ENCODE measurements around the gene C16orf90. TPM values are rescaled to one million over a fixed set of nuclear protein-coding genes. Genes with fewer than 3 reads are reported as not detected.

C16orf90 gene
- total and polyA plus RNA-seq, 2 donors (not counting 1 experiment from before 2014, with no cell fraction given): not detected

DNA sequence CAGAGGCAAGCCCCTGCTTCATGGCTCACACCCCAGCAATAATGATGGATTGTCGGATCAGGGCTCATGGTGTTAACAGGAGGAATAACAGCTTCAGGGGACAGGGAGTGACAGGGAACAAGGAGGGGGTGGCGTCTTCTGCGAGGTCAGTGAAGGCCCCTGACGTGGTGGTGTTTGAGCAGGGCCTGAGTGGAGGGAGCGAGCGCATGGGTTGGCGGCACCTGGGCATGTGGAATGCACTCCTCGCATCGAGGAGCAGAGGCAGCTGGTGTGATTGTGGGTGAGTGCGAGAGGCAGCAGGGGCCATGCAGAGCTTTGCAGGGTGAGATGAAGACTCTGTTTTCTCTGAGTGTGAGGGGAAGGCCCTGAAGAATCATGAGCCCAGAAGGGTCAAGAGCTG lies 38.8 kb upstream of the C16orf90 start:
- Histone ChIP-seq H3K9me3 (ENCODE audit: control insufficient read depth, insufficient read depth, low read depth, low read length) (no peaks in the 10 kb centered on the region), H3K4me2 (ENCODE audit: extremely low read depth, insufficient read depth, low read length) (no peak overlapping the region), H3K9ac (ENCODE audit: insufficient read depth, low read length) (no peak overlapping the region), H3K36me3 (ENCODE audit: control insufficient read depth, insufficient read depth, low read length) (peaks cover 8% of the 10 kb centered on the region), H3K27me3 (ENCODE audit: control insufficient read depth, insufficient read depth, low read length) (no peaks in the 10 kb centered on the region), H2AFZ (ENCODE audit: low read length) (no peak overlapping the region), H3K79me2 (ENCODE audit: control insufficient read depth, insufficient read depth, low read length) (no peaks in the 10 kb centered on the region), H3K27ac (ENCODE audit: insufficient read depth, low read length) (no peak overlapping the region), H3K4me1 (ENCODE audit: control insufficient read depth, extremely low read depth, insufficient read depth, low read length) (peaks cover 5% of the 10 kb centered on the region), H3K4me3 (replicated peaks in 1 of 4; ENCODE audit: control extremely low read depth in 1 of 4, insufficient read depth in 1 of 4, low read depth in 3 of 4, low read length in 4 of 4) (no peak overlapping the region), H4K20me1 (ENCODE audit: control insufficient read depth, extremely low read depth, insufficient read depth, low read length) (no peaks in the 10 kb centered on the region)
- no peak for DNase-seq (ENCODE audit: low read depth in 2 of 2)
- TF ChIP-seq EZH2 (IDR thresholded peaks at IDR 0.05; ENCODE audit: low read length, missing control alignments): no peak
- TF ChIP-seq, protein P1, sequence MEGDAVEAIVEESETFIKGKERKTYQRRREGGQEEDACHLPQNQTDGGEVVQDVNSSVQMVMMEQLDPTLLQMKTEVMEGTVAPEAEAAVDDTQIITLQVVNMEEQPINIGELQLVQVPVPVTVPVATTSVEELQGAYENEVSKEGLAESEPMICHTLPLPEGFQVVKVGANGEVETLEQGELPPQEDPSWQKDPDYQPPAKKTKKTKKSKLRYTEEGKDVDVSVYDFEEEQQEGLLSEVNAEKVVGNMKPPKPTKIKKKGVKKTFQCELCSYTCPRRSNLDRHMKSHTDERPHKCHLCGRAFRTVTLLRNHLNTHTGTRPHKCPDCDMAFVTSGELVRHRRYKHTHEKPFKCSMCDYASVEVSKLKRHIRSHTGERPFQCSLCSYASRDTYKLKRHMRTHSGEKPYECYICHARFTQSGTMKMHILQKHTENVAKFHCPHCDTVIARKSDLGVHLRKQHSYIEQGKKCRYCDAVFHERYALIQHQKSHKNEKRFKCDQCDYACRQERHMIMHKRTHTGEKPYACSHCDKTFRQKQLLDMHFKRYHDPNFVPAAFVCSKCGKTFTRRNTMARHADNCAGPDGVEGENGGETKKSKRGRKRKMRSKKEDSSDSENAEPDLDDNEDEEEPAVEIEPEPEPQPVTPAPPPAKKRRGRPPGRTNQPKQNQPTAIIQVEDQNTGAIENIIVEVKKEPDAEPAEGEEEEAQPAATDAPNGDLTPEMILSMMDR (conservative IDR thresholded peaks at IDR 0.05 in 1 of 2, IDR thresholded peaks at IDR 0.05 in 1 of 2; ENCODE audit: low read depth in 1 of 2, low read length in 2 of 2): no peak

DNA sequence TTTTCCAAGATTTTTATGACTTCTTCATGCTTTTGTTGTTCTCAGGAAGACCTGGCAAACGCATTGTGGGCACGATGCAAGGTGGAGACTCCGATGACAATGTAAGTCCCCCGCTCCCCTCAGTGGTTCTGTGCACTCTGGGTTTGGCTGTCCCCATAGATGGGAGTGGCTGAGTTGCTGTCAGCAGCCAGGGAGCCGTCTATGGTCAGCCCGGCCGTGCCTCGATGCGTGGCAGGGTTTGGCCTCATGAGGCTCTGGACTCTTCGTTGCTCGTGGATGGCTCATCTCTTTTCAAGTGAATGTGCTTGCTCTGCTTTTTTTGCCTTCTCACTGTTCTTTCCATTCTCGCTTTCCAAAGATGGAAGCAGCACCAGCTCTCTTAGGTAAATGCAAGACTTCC lies 37.5 kb upstream of the C16orf90 start:
- H3K27ac ChIP-seq (ENCODE audit: insufficient read depth, low read length): no peak overlapping the region
- H3K4me2 ChIP-seq (ENCODE audit: extremely low read depth, insufficient read depth, low read length): no peak overlapping the region
- H3K27me3 ChIP-seq (ENCODE audit: control insufficient read depth, insufficient read depth, low read length): no peaks in the 10 kb centered on the region
- no peaks in the 10 kb centered on the region for H4K20me1 ChIP-seq (ENCODE audit: control insufficient read depth, extremely low read depth, insufficient read depth, low read length)
- H3K79me2 ChIP-seq (ENCODE audit: control insufficient read depth, insufficient read depth, low read length): no peaks in the 10 kb centered on the region
- DNase-seq (ENCODE audit: low read depth in 2 of 2): no peak
- no peak overlapping the region for H2AFZ ChIP-seq (ENCODE audit: low read length)
- no peak overlapping the region for H3K9ac ChIP-seq (ENCODE audit: insufficient read depth, low read length)
- H3K4me1 ChIP-seq (ENCODE audit: control insufficient read depth, extremely low read depth, insufficient read depth, low read length): peaks cover 5% of the 10 kb centered on the region
- H3K4me3 ChIP-seq (replicated peaks in 1 of 4; ENCODE audit: control extremely low read depth in 1 of 4, insufficient read depth in 1 of 4, low read depth in 3 of 4, low read length in 4 of 4): no peak overlapping the region
- H3K36me3 ChIP-seq (ENCODE audit: control insufficient read depth, insufficient read depth, low read length): peaks cover 8% of the 10 kb centered on the region
- TF ChIP-seq EZH2 (IDR thresholded peaks at IDR 0.05; ENCODE audit: low read length, missing control alignments): no peak
- TF ChIP-seq, protein P1 (conservative IDR thresholded peaks at IDR 0.05 in 1 of 2, IDR thresholded peaks at IDR 0.05 in 1 of 2; ENCODE audit: low read depth in 1 of 2, low read length in 2 of 2): no peak
- no peaks in the 10 kb centered on the region for H3K9me3 ChIP-seq (ENCODE audit: control insufficient read depth, insufficient read depth, low read depth, low read length)

DNA sequence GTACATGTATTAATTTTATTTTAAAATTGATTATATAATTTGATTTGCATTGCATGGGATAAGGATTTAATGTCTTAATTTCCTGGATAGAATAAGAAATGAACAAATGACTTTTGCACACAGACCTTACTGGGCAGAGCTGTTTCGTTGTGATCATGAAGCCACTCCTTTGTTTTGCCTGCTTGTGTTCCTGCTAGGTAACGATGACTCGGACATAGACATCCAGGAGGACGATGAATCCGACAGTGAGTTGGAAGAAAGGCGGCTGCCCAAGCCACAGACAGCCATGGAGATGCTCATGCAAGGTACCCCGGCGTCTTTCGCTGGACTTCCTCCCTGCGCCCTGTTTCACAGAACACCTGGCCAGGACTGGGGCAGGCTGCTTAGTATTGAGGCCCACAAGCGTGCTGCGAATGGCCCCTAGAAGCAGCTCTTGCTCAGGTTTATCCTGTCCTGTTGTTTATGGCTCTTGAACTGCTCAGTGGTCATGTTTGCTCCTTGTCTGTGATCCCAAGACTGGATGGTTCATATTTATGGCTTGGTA lies 35.2 kb upstream of the C16orf90 start:
- H3K4me1 ChIP-seq (ENCODE audit: control insufficient read depth, extremely low read depth, insufficient read depth, low read length): no peaks in the 10 kb centered on the region
- no peaks in the 10 kb centered on the region for H4K20me1 ChIP-seq (ENCODE audit: control insufficient read depth, extremely low read depth, insufficient read depth, low read length)
- no peak for DNase-seq (ENCODE audit: low read depth in 2 of 2)
- H3K4me3 ChIP-seq (replicated peaks in 1 of 4; ENCODE audit: control extremely low read depth in 1 of 4, insufficient read depth in 1 of 4, low read depth in 3 of 4, low read length in 4 of 4): no peak overlapping the region
- no peak for TF ChIP-seq EZH2 (IDR thresholded peaks at IDR 0.05; ENCODE audit: low read length, missing control alignments)
- TF ChIP-seq, protein P1 (conservative IDR thresholded peaks at IDR 0.05 in 1 of 2, IDR thresholded peaks at IDR 0.05 in 1 of 2; ENCODE audit: low read depth in 1 of 2, low read length in 2 of 2): no peak
- no peak overlapping the region for H2AFZ ChIP-seq (ENCODE audit: low read length)
- H3K9me3 ChIP-seq (ENCODE audit: control insufficient read depth, insufficient read depth, low read depth, low read length): no peaks in the 10 kb centered on the region
- H3K27me3 ChIP-seq (ENCODE audit: control insufficient read depth, insufficient read depth, low read length): no peaks in the 10 kb centered on the region
- H3K36me3 ChIP-seq (ENCODE audit: control insufficient read depth, insufficient read depth, low read length): peaks cover 9% of the 10 kb centered on the region
- H3K9ac ChIP-seq (ENCODE audit: insufficient read depth, low read length): no peak overlapping the region
- no peak overlapping the region for H3K4me2 ChIP-seq (ENCODE audit: extremely low read depth, insufficient read depth, low read length)
- H3K79me2 ChIP-seq (ENCODE audit: control insufficient read depth, insufficient read depth, low read length): no peaks in the 10 kb centered on the region
- H3K27ac ChIP-seq (ENCODE audit: insufficient read depth, low read length): no peak overlapping the region

All from fibroblast of lung (primary cell).